HCT116 (cell line): ENCODE data around the gene PLCG2. TPM values are rescaled to one million over a fixed set of nuclear protein-coding genes. Genes with fewer than 3 reads are reported as not detected.

Experiments
- ATAC-seq: fragments of 200-7000 bp; cut with Tn5 transposase; 2 replicates; pipeline ENCODE4 v1.9.1; 2020; ENCODE audit warnings: mild to moderate bottlenecking, moderate library complexity
- BruUV-seq: library from RNA; stranded (reverse); fragments of 400-500 nt; replicated peaks from 2 replicates; lab custom pipeline; 2021; lab: Mats Ljungman, UMichigan
- CTCF ChIA-PET: fragments of 300-600 bp; sonication (Branson Sonifier 250); formaldehyde crosslinking; loops from one replicate; lab custom pipeline; 2021; ENCODE audit warnings: antibody characterized with exemption; lab: Charles Lee
- POLR2A ChIA-PET: fragments of 300-600, 350-600 bp; sonication (Branson Sonifier 250); formaldehyde crosslinking; loops from one replicate; lab custom pipeline; 2021; ENCODE audit warnings: antibody characterized with exemption; lab: Charles Lee
- RAD21 ChIA-PET, 2 experiments: fragments of 300-600 bp; sonication (Branson Sonifier 250); formaldehyde crosslinking; loops; one replicate each; lab custom pipeline; 2023; ENCODE audit warnings: low total read pairs in 2 of 2; ENCODE audit not compliant: uncharacterized antibody in 2 of 2, unreplicated experiment in 2 of 2, low non-redundant PET in 1 of 2; lab: Charles Lee
- DNase-seq: peaks from one replicate; pipeline ENCODE4 v3.0.0-alpha.2; 2010; ENCODE audit warnings: low read depth, low spot score
- H2AFZ ChIP-seq: fragments of 200-600 bp; shearing (Covaris generic), sonication (generic); 2 replicates; pipeline ENCODE4 v1.6.1; 2017; ENCODE audit warnings: low read depth, mixed run types, mixed read lengths, antibody characterized with exemption, low read length; ENCODE audit not compliant: poor library complexity, severe bottlenecking
- H3K27ac ChIP-seq: 2 replicates; pipeline ENCODE4 v1.5.1; 2012; ENCODE audit warnings: low read depth, low read length
- H3K27me3 ChIP-seq: fragments of 200-600 bp; sonication (generic); 2 replicates; pipeline ENCODE4 v1.6.1; 2016; ENCODE audit warnings: mixed run types, low read length, mixed read lengths; ENCODE audit not compliant: insufficient read depth
- H3K36me3 ChIP-seq, 2 experiments: fragments of 200-500 bp in 1 of 2; fragments of 200-600 bp in 1 of 2; sonication (Bioruptor generic) in 1 of 2; sonication (generic) in 1 of 2; 2 replicates each; pipeline versions ENCODE4 v1.5.1 to v1.6.1; 2014 to 2016; ENCODE audit warnings: low read length in 2 of 2, inconsistent platforms in 1 of 2, mixed read lengths in 1 of 2, mixed run types in 1 of 2; ENCODE audit not compliant: insufficient read depth in 2 of 2, control insufficient read depth in 1 of 2
- H3K4me1 ChIP-seq, 2 experiments: fragments of 200-600 bp in 1 of 2; sonication (generic) in 1 of 2; 2 replicates each; pipeline versions ENCODE4 v1.5.1 to v1.6.1; 2012 to 2017; ENCODE audit warnings: low read length in 2 of 2, inconsistent platforms in 1 of 2, mild to moderate bottlenecking in 1 of 2, mixed read lengths in 1 of 2, mixed run types in 1 of 2, moderate library complexity in 1 of 2; ENCODE audit not compliant: insufficient read depth in 2 of 2, control insufficient read depth in 1 of 2
- H3K4me2 ChIP-seq: fragments of 200-600 bp; sonication (generic); 2 replicates; pipeline ENCODE4 v1.6.1; 2017; ENCODE audit warnings: mixed run types, low read length, mixed read lengths
- H3K4me3 ChIP-seq, 2 experiments: fragments of 200-600 bp in 1 of 2; sonication (generic) in 1 of 2; replicated peaks in 1 of 2; 2 replicates each; pipeline ENCODE4 v1.5.1; 2011 to 2016; ENCODE audit warnings: low read length in 2 of 2, control low read depth in 1 of 2, low read depth in 1 of 2, mild to moderate bottlenecking in 1 of 2, mixed read lengths in 1 of 2, mixed run types in 1 of 2
- H3K79me2 ChIP-seq: fragments of 200-600 bp; sonication (generic); 2 replicates; pipeline ENCODE4 v1.6.1; 2017; ENCODE audit warnings: mild to moderate bottlenecking, mixed run types, low read length, moderate library complexity, mixed read lengths; ENCODE audit not compliant: insufficient read depth
- H3K9ac ChIP-seq: fragments of 200-600 bp; sonication (generic); 2 replicates; pipeline ENCODE4 v1.6.1; 2016; ENCODE audit warnings: low read length, mixed read lengths
- H3K9me2 ChIP-seq: fragments of 200-600 bp; sonication (generic), shearing (Covaris generic); 2 replicates; pipeline ENCODE4 v1.6.1; 2017; ENCODE audit warnings: mixed run types, mild to moderate bottlenecking, moderate library complexity; ENCODE audit not compliant: insufficient read depth
- H3K9me3 ChIP-seq, 2 experiments: fragments of 200-500 bp in 1 of 2; fragments of 200-600 bp in 1 of 2; sonication (Bioruptor generic) in 1 of 2; sonication (generic) in 1 of 2; 2 replicates each; pipeline ENCODE4 v1.6.1; 2014 to 2017; ENCODE audit warnings: low read length in 2 of 2, mixed read lengths in 2 of 2, inconsistent platforms in 1 of 2, low read depth in 1 of 2, mild to moderate bottlenecking in 1 of 2, mixed run types in 1 of 2, moderate library complexity in 1 of 2; ENCODE audit not compliant: control insufficient read depth in 1 of 2, insufficient read depth in 1 of 2
- H4K20me1 ChIP-seq: fragments of 200-600 bp; sonication (generic), shearing (Covaris generic); 2 replicates; pipeline ENCODE4 v1.6.1; 2017; ENCODE audit warnings: mixed run types, mild to moderate bottlenecking, moderate library complexity; ENCODE audit not compliant: insufficient read depth
- ATF3 ChIP-seq: IDR thresholded peaks from 2 replicates; pipeline ENCODE4 v1.6.1; 2012
- CBX3 ChIP-seq: IDR thresholded peaks from 2 replicates; pipeline ENCODE4 v1.6.1; 2012; ENCODE audit warnings: low read depth
- CEBPB ChIP-seq: IDR thresholded peaks from 2 replicates; pipeline ENCODE4 v1.6.1; 2012; ENCODE audit warnings: low read depth
- CTCF ChIP-seq, 3 experiments: fragments of 200-600 bp in 1 of 3; sonication (generic) in 1 of 3; IDR thresholded peaks in 2 of 3; conservative IDR thresholded peaks in 1 of 3; 2 replicates each; pipeline ENCODE4 v1.5.1; 2012 to 2017; ENCODE audit warnings: low read depth in 2 of 3, low read length in 2 of 3, antibody characterized with exemption in 1 of 3, borderline replicate concordance in 1 of 3, control low read depth in 1 of 3, mild to moderate bottlenecking in 1 of 3, mixed read lengths in 1 of 3, mixed run types in 1 of 3, moderate library complexity in 1 of 3; ENCODE audit not compliant: insufficient read depth in 1 of 3
- ELF1 ChIP-seq: IDR thresholded peaks from 2 replicates; pipeline ENCODE4 v1.6.1; 2012; ENCODE audit warnings: low read depth, borderline replicate concordance
- EZH2 ChIP-seq: fragments of 200-600 bp; sonication (generic); IDR thresholded peaks from 2 replicates; pipeline ENCODE4 v1.6.1; 2017; ENCODE audit warnings: antibody characterized with exemption, mixed run types
- EZH2phosphoT487 ChIP-seq: fragments of 200-600 bp; IDR thresholded peaks from 2 replicates; pipeline ENCODE4 v1.6.1; 2018; ENCODE audit warnings: antibody characterized with exemption, borderline replicate concordance
- MAX ChIP-seq: IDR thresholded peaks from 2 replicates; pipeline ENCODE4 v1.6.1; 2012
- POLR2A ChIP-seq: IDR thresholded peaks from 2 replicates; pipeline ENCODE4 v1.7.0; 2011; ENCODE audit warnings: borderline replicate concordance; ENCODE audit not compliant: insufficient read depth, insufficient read length; ENCODE audit errors: extremely low read depth
- POLR2AphosphoS5 ChIP-seq: IDR thresholded peaks from 2 replicates; pipeline ENCODE4 v1.6.1; 2011; ENCODE audit warnings: mild to moderate bottlenecking, low read depth, low read length, moderate library complexity
- RAD21 ChIP-seq: IDR thresholded peaks from 2 replicates; pipeline ENCODE4 v1.6.1; 2012; ENCODE audit warnings: low read depth, mild to moderate bottlenecking
- REST ChIP-seq: IDR thresholded peaks from 2 replicates; pipeline ENCODE4 v1.6.1; 2012; ENCODE audit warnings: low read depth
- SP1 ChIP-seq: IDR thresholded peaks from 2 replicates; pipeline ENCODE4 v1.6.1; 2012; ENCODE audit warnings: low read depth
- SRF ChIP-seq: IDR thresholded peaks from 2 replicates; pipeline ENCODE4 v1.6.1; 2012; ENCODE audit warnings: low read depth
- TCF7L2 ChIP-seq: IDR thresholded peaks from 2 replicates; pipeline ENCODE4 v1.7.0; 2011; ENCODE audit warnings: borderline replicate concordance, inconsistent platforms; ENCODE audit not compliant: insufficient read depth, insufficient read length; ENCODE audit errors: extremely low read depth
- YY1 ChIP-seq: IDR thresholded peaks from 2 replicates; pipeline ENCODE4 v1.6.1; 2011; ENCODE audit warnings: low read length, low read depth, moderate library complexity, mild to moderate bottlenecking; ENCODE audit not compliant: insufficient replicate concordance; ENCODE audit errors: extremely low read depth
- ZBTB33 ChIP-seq: IDR thresholded peaks from 2 replicates; pipeline ENCODE4 v1.6.1; 2011; ENCODE audit warnings: mild to moderate bottlenecking, low read length, moderate library complexity; ENCODE audit not compliant: insufficient replicate concordance; ENCODE audit errors: extremely low read depth
- intact Hi-C: fragments of 100-400 bp; cut with micrococcal nuclease; formaldehyde crosslinking; loops from 2 replicates; pipeline ENCODE4 v1.10.0; 2022
- total RNA-seq: library from RNA; stranded (reverse); gene quantifications from one replicate; pipeline ENCODE4 v1.2.1, GENCODE V29; 2021; ENCODE audit not compliant: unreplicated experiment

Gene PLCG2
- total RNA-seq, 1 experiment from 2014 or later: 31.2 TPM

- Histone ChIP-seq H3K9me3 (no peaks in the 10 kb centered on the region), H2AFZ (no peak overlapping the region), H3K27me3 (no peaks in the 10 kb centered on the region), H3K9me2 (no peaks in the 10 kb centered on the region), H3K79me2 (no peaks in the 10 kb centered on the region), H3K36me3 (no peaks in the 10 kb centered on the region), H3K4me3 (no peak overlapping the region), H3K27ac (no peak overlapping the region), H3K4me2 (no peak overlapping the region), H3K4me1 (no peaks in the 10 kb centered on the region), H4K20me1 (no peaks in the 10 kb centered on the region)
- RAD21 ChIA-PET: interaction anchor here in 1 of 2 experiments (0.6 kb wide), 1 partner anchor 844 kb away, joined by 3 read pairs; no protein-coding TSS in a partner anchor
- POLR2A ChIA-PET: no interaction called here
- ATAC-seq (no peak), DNase-seq (no peak)
- CTCF ChIA-PET: no interaction called here
- BruUV-seq: no TSS peak
- TF ChIP-seq CTCF (IDR thresholded peaks at IDR 0.05 in 2 of 3, conservative IDR thresholded peaks at IDR 0.05 in 1 of 3; ENCODE audit: borderline replicate concordance in 1 of 3, insufficient read depth in 1 of 3, low read depth in 2 of 3, low read length in 2 of 3) (no peak), ATF3 (no peak), RAD21 (no peak), YY1 (no peak), POLR2AphosphoS5 (no peak), SRF (no peak), TCF7L2 (no peak), SP1 (no peak), ELF1 (no peak), EZH2phosphoT487 (no peak), CEBPB (no peak), MAX (no peak), EZH2 (no peak), ZBTB33 (no peak), REST (no peak), CBX3 (no peak), POLR2A (no peak)
- TF ChIP-seq, all 23 proteins: peak for 0
- H3K9ac ChIP-seq: no peak overlapping the region
- intact Hi-C loops: no loop called here
These were observed 13.1 kb upstream of the PLCG2 start for GRCh38 chr16:81765969-81766368.
